CD14-positive monocyte (primary cell): ENCODE data around the gene MVB12B. TPM values are rescaled to one million over a fixed set of nuclear protein-coding genes. Genes with fewer than 3 reads are reported as not detected.

ENCODE experiments used
- DNase-seq, 3 donors: peaks; one replicate each; pipeline ENCODE4 v3.0.0-alpha.2; 2011 to 2022
- H2AFZ ChIP-seq: 2 replicates; pipeline ENCODE4 v1.6.0; 2012; ENCODE audit warnings: mild to moderate bottlenecking, low read depth, low read length, inconsistent platforms; ENCODE audit not compliant: insufficient read depth, poor library complexity, severe bottlenecking
- H3K27ac ChIP-seq, 2 donors: 1 replicate in 1 of 2; 2 replicates in 1 of 2; pipeline ENCODE4 v1.5.1; 2012 to 2013; ENCODE audit warnings: low read length in 2 of 2, control low read depth in 1 of 2, inconsistent platforms in 1 of 2, low read depth in 1 of 2, mild to moderate bottlenecking in 1 of 2
- H3K27me3 ChIP-seq, 2 donors: one replicate each; pipeline versions ENCODE4 v1.6.0 to v1.6.1; 2011 to 2013; ENCODE audit warnings: low read length in 2 of 2; ENCODE audit not compliant: control insufficient read depth in 2 of 2, insufficient read depth in 2 of 2
- H3K36me3 ChIP-seq, 2 donors: replicated peaks in 1 of 2; 1 replicate in 1 of 2; 2 replicates in 1 of 2; pipeline versions ENCODE4 v1.5.1 to v1.6.1; 2012 to 2013; ENCODE audit warnings: low read length in 2 of 2, control low read depth in 1 of 2, inconsistent platforms in 1 of 2, mild to moderate bottlenecking in 1 of 2; ENCODE audit not compliant: insufficient read depth in 2 of 2, control insufficient read depth in 1 of 2
- H3K4me1 ChIP-seq, 2 donors: 1 replicate in 1 of 2; 2 replicates in 1 of 2; pipeline versions ENCODE4 v1.5.1 to v1.6.1; 2012 to 2013; ENCODE audit warnings: low read length in 2 of 2, control low read depth in 1 of 2, inconsistent platforms in 1 of 2, mild to moderate bottlenecking in 1 of 2, moderate library complexity in 1 of 2; ENCODE audit not compliant: insufficient read depth in 2 of 2, control insufficient read depth in 1 of 2
- H3K4me2 ChIP-seq: replicated peaks from 2 replicates; pipeline ENCODE3; 2012; ENCODE audit warnings: low read length, moderate library complexity, mild to moderate bottlenecking; ENCODE audit not compliant: poor library complexity, severe bottlenecking; ENCODE audit errors: extremely low read depth
- H3K4me3 ChIP-seq, 3 experiments: fragments of 200-600 bp in 1 of 3; sonication (generic) in 1 of 3; replicated peaks in 1 of 3; 1 replicate in 2 of 3; 2 replicates in 1 of 3; pipeline ENCODE4 v1.5.1; 2011 to 2013; ENCODE audit warnings: low read length in 3 of 3, mild to moderate bottlenecking in 3 of 3, control low read depth in 2 of 3, low read depth in 2 of 3, inconsistent platforms in 1 of 3, moderate library complexity in 1 of 3
- H3K79me2 ChIP-seq: 2 replicates; pipeline ENCODE4 v1.6.0; 2012; ENCODE audit warnings: mild to moderate bottlenecking, control low read depth, inconsistent platforms, low read length, moderate library complexity; ENCODE audit not compliant: insufficient read depth
- H3K9ac ChIP-seq: 2 replicates; pipeline ENCODE4 v1.6.0; 2017; ENCODE audit warnings: low read length, mild to moderate bottlenecking; ENCODE audit not compliant: insufficient read depth, poor library complexity, severe bottlenecking
- H3K9me3 ChIP-seq, 2 donors: replicated peaks in 1 of 2; 1 replicate in 1 of 2; 2 replicates in 1 of 2; pipeline versions ENCODE4 v1.5.1 to v1.6.1; 2012 to 2013; ENCODE audit warnings: low read length in 2 of 2, control low read depth in 1 of 2; ENCODE audit not compliant: control insufficient read depth in 1 of 2, insufficient read depth in 1 of 2
- H4K20me1 ChIP-seq: 2 replicates; pipeline ENCODE4 v1.6.0; 2012; ENCODE audit warnings: mild to moderate bottlenecking, low read length, control low read depth, moderate library complexity; ENCODE audit not compliant: insufficient read depth
- H3K27ac Mint-ChIP-seq, 7 donors: one replicate each; pipeline ENCODE4 v1.8.0; 2020; ENCODE audit warnings: mild to moderate bottlenecking in 7 of 7, mixed read lengths in 7 of 7, moderate library complexity in 6 of 7, inconsistent platforms in 2 of 7
- H3K27me3 Mint-ChIP-seq, 3 donors: one replicate each; pipeline ENCODE4 v1.8.0; 2021 to 2022; ENCODE audit warnings: low read depth in 3 of 3, mild to moderate bottlenecking in 3 of 3, mixed read lengths in 3 of 3, moderate library complexity in 3 of 3, inconsistent platforms in 1 of 3
- H3K36me3 Mint-ChIP-seq, 2 donors: one replicate each; pipeline ENCODE4 v1.8.0; 2020; ENCODE audit warnings: mixed read lengths in 2 of 2, inconsistent platforms in 1 of 2, mild to moderate bottlenecking in 1 of 2
- H3K4me1 Mint-ChIP-seq: one replicate; pipeline ENCODE4 v1.8.0; 2020; ENCODE audit warnings: mild to moderate bottlenecking, mixed read lengths
- H3K4me3 Mint-ChIP-seq, 2 donors: one replicate each; pipeline ENCODE4 v1.8.0; 2020; ENCODE audit warnings: mild to moderate bottlenecking in 2 of 2, mixed read lengths in 2 of 2, moderate library complexity in 1 of 2
- H3K9me3 Mint-ChIP-seq, 7 donors: one replicate each; pipeline ENCODE4 v1.8.0; 2020 to 2022; ENCODE audit warnings: mixed read lengths in 7 of 7, mild to moderate bottlenecking in 6 of 7, moderate library complexity in 6 of 7, inconsistent platforms in 2 of 7
- WGBS: methylation state at CpG from one replicate; pipeline ENCODE4 v1.1.5; 2013; ENCODE audit warnings: missing lambda C conversion rate; ENCODE audit not compliant: insufficient coverage; 5-methylcytosine and 5-hydroxymethylcytosine counted together
- intact Hi-C, 2 donors: fragments of 100-400 bp; cut with micrococcal nuclease; formaldehyde crosslinking; loops; one replicate each; pipeline versions ENCODE4 v1.15.0 to v1.15.1; 2023
- polyA plus RNA-seq, 3 donors: library from polyadenylated mRNA; depleted of rRNA in 1 of 3; unstranded in 2 of 3; stranded (reverse) in 1 of 3; fragments of 300-500 nt in 2 of 3; fragments of >200 nt in 1 of 3; fragmentation: Illumina TruSeq in 2 of 3; gene quantifications; 1 replicate in 2 of 3; 2 replicates in 1 of 3; pipeline ENCODE4 v1.2.3, GENCODE V29; 2012 to 2021
- TF ChIP-seq, protein P1 (sequence below): fragments of 200-600 bp; IDR thresholded peaks from one replicate; pipeline ENCODE4 v1.8.0; 2022; ENCODE audit warnings: antibody characterized with exemption, mild to moderate bottlenecking

MVB12B gene
- polyA plus RNA-seq, 3 donors, result 2.8 to 8.1 (median 3.5) TPM

DNA sequence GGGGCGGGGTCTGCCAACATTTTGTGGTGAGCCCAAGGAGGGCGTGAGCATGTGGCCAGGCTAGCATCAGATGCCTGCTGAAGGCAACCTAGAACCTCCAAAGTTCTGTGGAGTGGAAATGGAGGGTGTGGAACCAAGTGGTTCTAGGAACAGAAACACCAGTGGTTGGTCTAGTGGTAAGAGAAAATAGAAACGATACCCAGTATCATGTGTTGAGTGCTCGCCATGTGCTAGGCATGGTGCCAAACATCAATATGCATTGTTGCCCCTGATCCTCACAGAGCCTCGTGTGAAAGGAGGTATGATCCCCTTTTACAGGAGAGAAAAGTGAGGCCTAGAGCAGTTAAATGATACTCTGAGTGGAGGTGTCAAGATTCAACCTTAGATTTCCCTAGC is 31.5 kb upstream of the MVB12B start:
- TF ChIP-seq, protein P1, sequence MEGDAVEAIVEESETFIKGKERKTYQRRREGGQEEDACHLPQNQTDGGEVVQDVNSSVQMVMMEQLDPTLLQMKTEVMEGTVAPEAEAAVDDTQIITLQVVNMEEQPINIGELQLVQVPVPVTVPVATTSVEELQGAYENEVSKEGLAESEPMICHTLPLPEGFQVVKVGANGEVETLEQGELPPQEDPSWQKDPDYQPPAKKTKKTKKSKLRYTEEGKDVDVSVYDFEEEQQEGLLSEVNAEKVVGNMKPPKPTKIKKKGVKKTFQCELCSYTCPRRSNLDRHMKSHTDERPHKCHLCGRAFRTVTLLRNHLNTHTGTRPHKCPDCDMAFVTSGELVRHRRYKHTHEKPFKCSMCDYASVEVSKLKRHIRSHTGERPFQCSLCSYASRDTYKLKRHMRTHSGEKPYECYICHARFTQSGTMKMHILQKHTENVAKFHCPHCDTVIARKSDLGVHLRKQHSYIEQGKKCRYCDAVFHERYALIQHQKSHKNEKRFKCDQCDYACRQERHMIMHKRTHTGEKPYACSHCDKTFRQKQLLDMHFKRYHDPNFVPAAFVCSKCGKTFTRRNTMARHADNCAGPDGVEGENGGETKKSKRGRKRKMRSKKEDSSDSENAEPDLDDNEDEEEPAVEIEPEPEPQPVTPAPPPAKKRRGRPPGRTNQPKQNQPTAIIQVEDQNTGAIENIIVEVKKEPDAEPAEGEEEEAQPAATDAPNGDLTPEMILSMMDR, result no peak
- Mint-ChIP-seq H3K27me3 (peaks cover 9% of the 10 kb centered on the region in 3 donors), H3K4me1 (no peaks in the 10 kb centered on the region), H3K36me3 (no peaks in the 10 kb centered on the region), H3K27ac (peak overlapping the region in 1 of 7 donors; percentile 69), H3K4me3 (no peak overlapping the region), H3K9me3 (peaks cover 0 to 2% (median 0%) of the 10 kb centered on the region in 7 donors)
- H3K4me1 ChIP-seq, result no peaks in the 10 kb centered on the region
- no peak overlapping the region for H3K27ac ChIP-seq
- no peak for DNase-seq
- H2AFZ ChIP-seq, result no peak overlapping the region
- no peaks in the 10 kb centered on the region for H3K27me3 ChIP-seq
- H3K9ac ChIP-seq, result no peak overlapping the region
- no peaks in the 10 kb centered on the region for H4K20me1 ChIP-seq
- no peaks in the 10 kb centered on the region for H3K79me2 ChIP-seq
- H3K36me3 ChIP-seq, result no peaks in the 10 kb centered on the region
- WGBS, result 68% methylated on average over 4 of the region's 5 CpGs
- intact Hi-C loops, result no loop called here
- no peak overlapping the region for H3K4me2 ChIP-seq
- H3K9me3 ChIP-seq, result no peaks in the 10 kb centered on the region
- H3K4me3 ChIP-seq, result no peak overlapping the region

DNA sequence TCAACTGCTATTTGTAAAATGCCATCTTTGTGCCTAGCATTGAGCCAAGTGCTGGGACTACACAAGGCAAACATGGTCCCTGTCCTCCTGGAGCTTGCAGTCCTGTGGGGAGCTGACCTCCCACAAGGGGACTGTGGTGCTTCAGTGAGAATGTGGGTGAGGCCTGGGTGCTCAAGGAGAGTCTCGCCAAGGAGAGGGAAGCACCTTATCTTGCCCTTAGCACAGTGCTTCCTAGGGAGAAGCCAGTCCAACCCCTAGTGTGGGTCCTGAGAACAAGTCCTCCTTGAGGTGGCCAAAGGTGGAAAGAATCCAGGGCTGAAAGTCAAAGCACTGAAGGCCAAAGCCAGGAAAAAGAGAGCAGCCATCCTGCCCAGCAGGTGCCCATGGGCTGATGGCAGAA is 31.1 kb upstream of the MVB12B start:
- H3K9ac ChIP-seq, result no peak overlapping the region
- intact Hi-C loops, result no loop called here
- H3K36me3 ChIP-seq, result no peaks in the 10 kb centered on the region
- H2AFZ ChIP-seq, result no peak overlapping the region
- Mint-ChIP-seq H3K4me3 (no peak overlapping the region), H3K27ac (no peak overlapping the region), H3K36me3 (no peaks in the 10 kb centered on the region), H3K4me1 (no peaks in the 10 kb centered on the region), H3K9me3 (peaks cover 0 to 2% (median 0%) of the 10 kb centered on the region in 7 donors), H3K27me3 (peaks cover 9 to 10% (median 9%) of the 10 kb centered on the region in 3 donors)
- H3K79me2 ChIP-seq, result no peaks in the 10 kb centered on the region
- H3K4me1 ChIP-seq, result no peaks in the 10 kb centered on the region
- TF ChIP-seq, protein P1, result no peak
- no peaks in the 10 kb centered on the region for H4K20me1 ChIP-seq
- H3K27me3 ChIP-seq, result no peaks in the 10 kb centered on the region
- H3K4me3 ChIP-seq, result no peak overlapping the region
- DNase-seq, result no peak
- H3K27ac ChIP-seq, result no peak overlapping the region
- 100% methylated on average over 1 of the region's 1 CpG for WGBS
- no peak overlapping the region for H3K4me2 ChIP-seq
- H3K9me3 ChIP-seq, result no peaks in the 10 kb centered on the region
